ENCODE results near the gene CCDC122.

- TF ChIP-seq SUZ12 (IDR thresholded peaks at IDR 0.05; ENCODE audit: extremely low read depth, insufficient read depth, insufficient read length) (no peak), YY1 (IDR thresholded peaks at IDR 0.05; ENCODE audit: insufficient read depth, insufficient read length) (no peak), ZNF274 (IDR thresholded peaks at IDR 0.05; ENCODE audit: low read depth, low read length) (no peak)
Measured at GRCh38 chr13:43920965-43921674, 41.6 kb upstream of the CCDC122 start.

Measured in NT2/D1 (cell line).